Prostate gland (tissue), 2 donors: ENCODE data around the gene AK9.

Experiments
- CTCF ChIP-seq, 4 experiments: fragments of 200-600 bp in 2 of 4; fragments of 450-650 bp in 2 of 4; sonication (generic) in 2 of 4; IDR thresholded peaks; 1 replicate in 3 of 4; 2 replicates in 1 of 4; pipeline ENCODE4 v1.5.1; 2016 to 2019; ENCODE audit warnings: antibody characterized with exemption in 4 of 4, mild to moderate bottlenecking in 2 of 4, moderate library complexity in 2 of 4
- POLR2A ChIP-seq: fragments of 450-650 bp; IDR thresholded peaks from one replicate; pipeline ENCODE4 v1.6.1; 2016; ENCODE audit warnings: antibody characterized with exemption, mild to moderate bottlenecking
- POLR2AphosphoS5 ChIP-seq: sonication (generic); formaldehyde crosslinking; IDR thresholded peaks from one replicate; pipeline ENCODE4 v1.6.1; 2017; ENCODE audit warnings: antibody characterized with exemption

- TF ChIP-seq POLR2AphosphoS5 (no peak), CTCF (IDR thresholded peaks at IDR 0.05) (no peak), POLR2A (no peak)
Observed at GRCh38 chr6:109484122-109484521, 206.9 kb downstream of the AK9 start.
